Measurements from ENCODE around the gene TAOK1. TPM values are rescaled to one million over a fixed set of nuclear protein-coding genes. Genes with fewer than 3 reads are reported as not detected.
A peak's percentile ranks its signal among the peaks of the same experiment; 100 is the strongest.

The TAOK1 gene
- total RNA-seq, 1 donor from 2014 or later, result 87.1 TPM

DNA sequence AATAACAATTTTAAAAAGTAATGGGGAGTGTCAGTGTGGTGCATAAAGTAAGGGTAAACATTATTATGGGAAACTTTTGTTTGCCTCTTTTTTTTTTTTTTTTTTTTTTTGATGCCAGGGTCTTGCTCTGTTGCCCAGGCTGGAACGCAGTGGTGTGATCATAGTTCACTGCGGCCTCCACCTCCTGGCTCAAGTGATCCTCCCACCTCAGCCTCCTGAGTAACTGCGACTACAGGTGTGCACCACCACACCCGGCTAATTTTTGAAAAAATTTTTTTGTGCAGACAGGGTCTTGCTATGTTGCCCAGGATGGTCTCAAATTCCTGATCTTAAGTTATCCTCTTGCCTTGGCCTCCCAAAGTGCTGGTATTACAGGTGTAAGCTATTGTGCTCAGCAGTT is 10.7 kb downstream of the TAOK1 start:
- Mint-ChIP-seq H3K9me3 (ENCODE audit: low read depth) (no peaks in the 10 kb centered on the region), H3K27me3 (ENCODE audit: low read depth) (no peaks in the 10 kb centered on the region), H3K4me1 (ENCODE audit: low read depth) (peaks cover 10% of the 10 kb centered on the region), H3K36me3 (ENCODE audit: low read depth) (peaks cover 9% of the 10 kb centered on the region), H3K4me3 (ENCODE audit: unreplicated experiment) (no peak overlapping the region), H3K27ac (ENCODE audit: unreplicated experiment) (no peak overlapping the region)
- no peak for TF ChIP-seq CTCF (IDR thresholded peaks at IDR 0.05)
- no peak for DNase-seq (ENCODE audit: low spot score)

DNA sequence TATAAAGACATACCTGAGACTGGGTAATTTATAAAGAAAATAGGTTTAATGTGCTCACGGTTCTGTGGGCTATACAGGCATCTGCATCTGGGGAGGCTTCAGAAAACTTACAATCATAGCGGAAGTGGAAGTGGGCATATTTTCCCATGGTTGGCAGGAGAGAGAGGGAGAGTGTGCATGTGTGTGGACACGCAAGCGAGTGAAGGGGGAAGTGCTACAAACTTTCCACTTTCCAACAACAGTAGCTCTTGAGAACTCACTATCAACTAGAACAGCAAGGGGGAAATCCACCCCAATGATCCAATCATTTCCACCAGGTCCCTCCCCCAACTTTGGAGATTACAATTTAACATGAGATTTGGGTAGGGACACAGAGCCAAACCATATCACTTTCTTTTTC is 11.1 kb downstream of the TAOK1 start:
- Mint-ChIP-seq H3K9me3 (ENCODE audit: low read depth) (no peaks in the 10 kb centered on the region), H3K27ac (ENCODE audit: unreplicated experiment) (no peak overlapping the region), H3K36me3 (ENCODE audit: low read depth) (peaks cover 9% of the 10 kb centered on the region), H3K4me1 (ENCODE audit: low read depth) (peaks cover 10% of the 10 kb centered on the region), H3K27me3 (ENCODE audit: low read depth) (no peaks in the 10 kb centered on the region), H3K4me3 (ENCODE audit: unreplicated experiment) (no peak overlapping the region)
- no peak for DNase-seq (ENCODE audit: low spot score)
- no peak for TF ChIP-seq CTCF (IDR thresholded peaks at IDR 0.05)

DNA sequence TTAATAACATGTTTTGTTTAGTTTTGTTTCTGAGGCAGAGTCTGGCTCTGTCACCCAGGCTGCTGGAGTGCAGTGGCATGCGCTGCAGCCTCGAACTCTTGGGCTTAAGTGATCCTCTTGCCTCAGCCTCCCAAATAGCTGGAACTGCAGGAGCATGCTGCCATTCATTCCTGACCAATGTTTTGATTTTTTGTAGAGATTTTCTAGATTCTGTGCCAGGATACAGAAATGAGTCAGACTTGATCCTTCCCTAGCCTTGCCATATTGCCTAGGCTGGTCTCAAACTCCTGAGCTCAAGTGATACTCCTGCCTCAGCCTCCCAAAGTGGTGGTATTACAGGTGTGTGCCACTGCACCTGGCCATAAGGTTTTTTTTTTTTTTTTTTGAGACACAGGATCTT is 17.7 kb downstream of the TAOK1 start:
- Mint-ChIP-seq H3K27ac (ENCODE audit: unreplicated experiment) (peak overlapping the region; percentile 51), H3K9me3 (ENCODE audit: low read depth) (no peaks in the 10 kb centered on the region), H3K27me3 (ENCODE audit: low read depth) (no peaks in the 10 kb centered on the region), H3K36me3 (ENCODE audit: low read depth) (peaks cover 2% of the 10 kb centered on the region), H3K4me1 (ENCODE audit: low read depth) (peaks cover 33% of the 10 kb centered on the region), H3K4me3 (ENCODE audit: unreplicated experiment) (no peak overlapping the region)
- DNase-seq (ENCODE audit: low spot score), result no peak
- no peak for TF ChIP-seq CTCF (IDR thresholded peaks at IDR 0.05)

GRCh38 chr17:29409963-29410362 is 19.8 kb downstream of the TAOK1 start:
- Mint-ChIP-seq H3K27me3 (ENCODE audit: low read depth) (no peaks in the 10 kb centered on the region), H3K4me3 (ENCODE audit: unreplicated experiment) (no peak overlapping the region), H3K9me3 (ENCODE audit: low read depth) (no peaks in the 10 kb centered on the region), H3K36me3 (ENCODE audit: low read depth) (peaks cover 2% of the 10 kb centered on the region), H3K4me1 (ENCODE audit: low read depth) (peaks cover 34% of the 10 kb centered on the region), H3K27ac (ENCODE audit: unreplicated experiment) (peak overlapping the region; percentile 57)
- TF ChIP-seq CTCF (IDR thresholded peaks at IDR 0.05), result no peak
- DNase-seq (ENCODE audit: low spot score), result no peak

DNA sequence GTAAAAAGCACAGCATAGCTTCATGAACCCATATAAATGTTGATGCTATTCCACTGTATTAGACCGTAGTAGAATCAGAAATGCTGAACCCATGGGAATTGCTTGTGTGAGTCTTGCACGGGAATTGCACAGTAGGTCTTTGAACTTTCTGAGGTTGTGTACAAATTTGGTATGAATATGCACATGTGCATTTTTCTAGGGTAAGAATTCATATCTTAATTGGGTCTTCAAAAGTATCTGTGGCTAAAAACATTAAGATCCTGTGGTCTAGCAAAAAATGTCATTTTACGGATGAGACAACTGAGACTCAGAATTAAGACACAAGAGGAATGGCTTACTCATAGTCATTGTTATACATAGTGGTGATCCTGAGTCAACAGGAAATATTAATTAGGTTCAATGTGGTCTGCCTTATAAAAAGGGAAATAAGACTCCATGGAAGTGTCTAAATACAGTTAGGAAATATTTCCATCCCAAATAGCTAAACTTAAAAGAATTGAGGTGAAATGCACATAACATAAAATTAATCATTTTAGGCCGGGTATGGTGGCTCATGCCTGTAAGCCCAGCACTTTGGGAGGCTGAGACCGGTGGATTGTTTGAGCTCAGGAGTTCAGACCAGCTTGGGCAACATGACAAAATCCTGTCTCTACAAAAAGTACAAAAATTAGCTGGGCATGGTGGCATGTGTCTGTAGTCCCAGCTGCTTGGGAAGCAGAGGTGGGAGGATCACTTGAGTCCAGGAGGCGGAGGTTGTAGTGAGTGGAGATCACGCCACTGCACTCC is 22.8 kb downstream of the TAOK1 start:
- no peak for DNase-seq (ENCODE audit: low spot score)
- peak overlapping the region; percentile 79 for H3K27ac Mint-ChIP-seq (ENCODE audit: unreplicated experiment)
- peaks cover 30% of the 10 kb centered on the region for H3K4me1 Mint-ChIP-seq (ENCODE audit: low read depth)
- H3K9me3 Mint-ChIP-seq (ENCODE audit: low read depth), result no peaks in the 10 kb centered on the region
- peaks cover 2% of the 10 kb centered on the region for H3K36me3 Mint-ChIP-seq (ENCODE audit: low read depth)
- TF ChIP-seq CTCF (IDR thresholded peaks at IDR 0.05), result no peak
- no peak overlapping the region for H3K4me3 Mint-ChIP-seq (ENCODE audit: unreplicated experiment)
- no peaks in the 10 kb centered on the region for H3K27me3 Mint-ChIP-seq (ENCODE audit: low read depth)
